ENCODE measurements around the gene OST4.

The OST4 gene

GRCh38 chr2:27096748-27097297, 25.4 kb upstream of the OST4 start:
- no peaks in the 10 kb centered on the region for H3K9me3 Mint-ChIP-seq
- H3K4me1 Mint-ChIP-seq: peaks cover 16% of the 10 kb centered on the region
- no peak overlapping the region for H3K4me3 Mint-ChIP-seq
- ATAC-seq (no peak), DNase-seq (ENCODE audit: low spot score in 2 of 2) (no peak)
- no peak overlapping the region for H3K27ac Mint-ChIP-seq
- H3K36me3 Mint-ChIP-seq: no peaks in the 10 kb centered on the region

- peaks cover 16% of the 10 kb centered on the region for H3K4me1 Mint-ChIP-seq
- DNase-seq (ENCODE audit: low spot score in 2 of 2): no peak
- no peaks in the 10 kb centered on the region for H3K9me3 Mint-ChIP-seq
- H3K4me3 Mint-ChIP-seq: peak overlapping the region; percentile 38
- peak; percentile 74 for ATAC-seq
- H3K36me3 Mint-ChIP-seq: no peaks in the 10 kb centered on the region
- H3K27ac Mint-ChIP-seq: no peak overlapping the region
Observed at GRCh38 chr2:27095745-27096651, 24.5 kb upstream of the OST4 start.

- Mint-ChIP-seq H3K27ac (no peak overlapping the region), H3K36me3 (no peaks in the 10 kb centered on the region), H3K4me3 (peak overlapping the region; percentile 38), H3K4me1 (peaks cover 16% of the 10 kb centered on the region), H3K9me3 (no peaks in the 10 kb centered on the region)
- no peak for DNase-seq (ENCODE audit: low spot score in 2 of 2)
- no peak for ATAC-seq
Observed at GRCh38 chr2:27095427-27095744, 23.9 kb upstream of the OST4 start.

GRCh38 chr2:27094353-27094984, 23.0 kb upstream of the OST4 start:
- no peak overlapping the region for H3K4me3 Mint-ChIP-seq
- peaks cover 16% of the 10 kb centered on the region for H3K4me1 Mint-ChIP-seq
- no peaks in the 10 kb centered on the region for H3K9me3 Mint-ChIP-seq
- no peak for DNase-seq (ENCODE audit: low spot score in 2 of 2)
- no peaks in the 10 kb centered on the region for H3K36me3 Mint-ChIP-seq
- H3K27ac Mint-ChIP-seq: peak overlapping the region; percentile 3
- ATAC-seq: no peak

GRCh38 chr2:27093430-27094352, 22.2 kb upstream of the OST4 start:
- peaks cover 16% of the 10 kb centered on the region for H3K4me1 Mint-ChIP-seq
- ATAC-seq: no peak
- no peaks in the 10 kb centered on the region for H3K9me3 Mint-ChIP-seq
- DNase-seq (ENCODE audit: low spot score in 2 of 2): no peak
- H3K4me3 Mint-ChIP-seq: no peak overlapping the region
- H3K27ac Mint-ChIP-seq: no peak overlapping the region
- H3K36me3 Mint-ChIP-seq: no peaks in the 10 kb centered on the region

GRCh38 chr2:27092696-27093429, 21.4 kb upstream of the OST4 start:
- Mint-ChIP-seq H3K4me1 (peaks cover 16% of the 10 kb centered on the region), H3K36me3 (no peaks in the 10 kb centered on the region), H3K27ac (no peak overlapping the region), H3K9me3 (no peaks in the 10 kb centered on the region), H3K4me3 (no peak overlapping the region)
- no peak for DNase-seq (ENCODE audit: low spot score in 2 of 2)
- ATAC-seq: no peak

GRCh38 chr2:27091746-27092695, 20.6 kb upstream of the OST4 start:
- no peak for ATAC-seq
- no peaks in the 10 kb centered on the region for H3K36me3 Mint-ChIP-seq
- H3K9me3 Mint-ChIP-seq: no peaks in the 10 kb centered on the region
- no peak for DNase-seq (ENCODE audit: low spot score in 2 of 2)
- H3K27ac Mint-ChIP-seq: no peak overlapping the region
- peaks cover 22% of the 10 kb centered on the region for H3K4me1 Mint-ChIP-seq
- no peak overlapping the region for H3K4me3 Mint-ChIP-seq

- ATAC-seq (no peak), DNase-seq (ENCODE audit: low spot score in 2 of 2) (no peak)
- Mint-ChIP-seq H3K9me3 (no peaks in the 10 kb centered on the region), H3K36me3 (peaks cover 6% of the 10 kb centered on the region), H3K4me3 (no peak overlapping the region), H3K27ac (no peak overlapping the region), H3K4me1 (peaks cover 20% of the 10 kb centered on the region)
Observed at GRCh38 chr2:27089111-27089954, 17.9 kb upstream of the OST4 start.

- H3K9me3 Mint-ChIP-seq: no peaks in the 10 kb centered on the region
- H3K4me1 Mint-ChIP-seq: peaks cover 21% of the 10 kb centered on the region
- H3K27ac Mint-ChIP-seq: no peak overlapping the region
- H3K36me3 Mint-ChIP-seq: peaks cover 6% of the 10 kb centered on the region
- no peak for ATAC-seq
- DNase-seq (ENCODE audit: low spot score in 2 of 2): no peak
- H3K4me3 Mint-ChIP-seq: no peak overlapping the region
Observed at GRCh38 chr2:27088634-27089033, 17.2 kb upstream of the OST4 start.

- Mint-ChIP-seq H3K4me3 (peak overlapping the region; percentile 79), H3K27ac (no peak overlapping the region), H3K4me1 (peaks cover 26% of the 10 kb centered on the region), H3K36me3 (peaks cover 6% of the 10 kb centered on the region), H3K9me3 (no peaks in the 10 kb centered on the region)
- DNase-seq (ENCODE audit: low spot score in 2 of 2) (no peak), ATAC-seq (no peak)
Observed at GRCh38 chr2:27087823-27088410, 16.5 kb upstream of the OST4 start.

GRCh38 chr2:27086724-27087593, 15.5 kb upstream of the OST4 start, which contains the start of gene KHK:
Gene KHK (plus strand): TSS chr2:27086772. CDS start chr2:27087260, 488 bp downstream.
- Mint-ChIP-seq H3K4me1 (peaks cover 26% of the 10 kb centered on the region), H3K4me3 (peak within 1 kb of the TSS; percentile 79), H3K27ac (peak within 1 kb of the TSS; percentile 75), H3K9me3 (no peaks in the 10 kb centered on the region), H3K36me3 (peaks cover 6% of the 10 kb centered on the region)
- peak; percentile 1 for ATAC-seq
- DNase-seq (ENCODE audit: low spot score in 2 of 2): no peak
